ENCODE data around the gene ANK3.

Gene ANK3

GRCh38 chr10:60139290-60139689 lies 250.4 kb downstream of the ANK3 start:
- DNase-seq (ENCODE audit: low read depth), result no peak

- no peak for DNase-seq (ENCODE audit: low read depth)
Observed at GRCh38 chr10:60138842-60139241, 250.8 kb downstream of the ANK3 start.

GRCh38 chr10:60138026-60138425 lies 251.6 kb downstream of the ANK3 start:
- DNase-seq (ENCODE audit: low read depth), result no peak

GRCh38 chr10:60137292-60137992 lies 252.2 kb downstream of the ANK3 start:
- no peak for DNase-seq (ENCODE audit: low read depth)

GRCh38 chr10:60135020-60135419 lies 254.7 kb downstream of the ANK3 start:
- DNase-seq (ENCODE audit: low read depth), result no peak

- DNase-seq (ENCODE audit: low read depth), result no peak
Observed at GRCh38 chr10:60134548-60134947, 255.1 kb downstream of the ANK3 start.

GRCh38 chr10:60130130-60130579 lies 259.5 kb downstream of the ANK3 start:
- DNase-seq (ENCODE audit: low read depth), result no peak

- DNase-seq (ENCODE audit: low read depth), result no peak
Observed at GRCh38 chr10:60125895-60126294, 263.8 kb downstream of the ANK3 start.

- no peak for DNase-seq (ENCODE audit: low read depth)
Observed at GRCh38 chr10:60124536-60124935, 265.1 kb downstream of the ANK3 start.

- no peak for DNase-seq (ENCODE audit: low read depth)
Observed at GRCh38 chr10:60123668-60124067, 266.0 kb downstream of the ANK3 start.

GRCh38 chr10:60123172-60123571 lies 266.5 kb downstream of the ANK3 start:
- DNase-seq (ENCODE audit: low read depth), result no peak

GRCh38 chr10:60122190-60122589 lies 267.5 kb downstream of the ANK3 start:
- no peak for DNase-seq (ENCODE audit: low read depth)

- no peak for DNase-seq (ENCODE audit: low read depth)
Observed at GRCh38 chr10:60114765-60115586, 274.7 kb downstream of the ANK3 start.

GRCh38 chr10:60110739-60111138 lies 278.9 kb downstream of the ANK3 start:
- DNase-seq (ENCODE audit: low read depth), result no peak

GRCh38 chr10:60107308-60107976 lies 282.2 kb downstream of the ANK3 start:
- no peak for DNase-seq (ENCODE audit: low read depth)

GRCh38 chr10:60105295-60105695 lies 284.4 kb downstream of the ANK3 start:
- no peak for DNase-seq (ENCODE audit: low read depth)

GRCh38 chr10:60101821-60102220 lies 287.9 kb downstream of the ANK3 start:
- DNase-seq (ENCODE audit: low read depth), result no peak

- no peak for DNase-seq (ENCODE audit: low read depth)
Observed at GRCh38 chr10:60099998-60100747, 289.5 kb downstream of the ANK3 start.

- no peak for DNase-seq (ENCODE audit: low read depth)
Observed at GRCh38 chr10:60098677-60099601, 290.7 kb downstream of the ANK3 start.

- no peak for DNase-seq (ENCODE audit: low read depth)
Observed at GRCh38 chr10:60096761-60097513, 292.7 kb downstream of the ANK3 start.

Measured in T-helper 22 cell (primary cell).